Stimulated activated CD8-positive, alpha-beta memory T cell treated with anti-CD3 and anti-CD28 coated beads, Interleukin-12 subunit alpha, Interleukin-12 subunit beta, amount 100 ng/mL, for 24 hours (primary cell): ENCODE data around the gene GLIS1.

ENCODE experiments used
- DNase-seq: peaks from one replicate; pipeline ENCODE4 v3.0.0-alpha.2; 2020; ENCODE audit errors: extremely low read depth

Gene GLIS1

DNA sequence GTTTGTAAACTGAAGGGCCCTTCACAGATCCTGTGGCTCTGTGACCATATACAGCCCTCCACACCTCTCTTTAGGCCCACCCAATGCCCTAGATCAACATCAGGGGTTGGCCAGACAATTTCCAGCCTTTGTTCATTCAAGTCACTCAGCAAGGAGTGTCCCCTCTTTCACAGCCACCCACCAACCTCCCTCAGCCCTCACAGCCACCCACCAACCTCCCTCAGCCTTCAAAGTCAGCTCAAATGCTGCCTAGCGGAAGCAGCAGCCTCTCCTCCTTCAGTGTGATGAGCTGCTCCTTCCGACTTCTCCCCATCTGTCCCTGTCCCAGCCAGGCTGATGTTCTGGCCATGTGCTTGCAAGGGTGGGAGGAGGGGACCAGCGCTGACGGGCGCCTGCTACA is 208.4 kb downstream of the GLIS1 start:
- no peak for DNase-seq

DNA sequence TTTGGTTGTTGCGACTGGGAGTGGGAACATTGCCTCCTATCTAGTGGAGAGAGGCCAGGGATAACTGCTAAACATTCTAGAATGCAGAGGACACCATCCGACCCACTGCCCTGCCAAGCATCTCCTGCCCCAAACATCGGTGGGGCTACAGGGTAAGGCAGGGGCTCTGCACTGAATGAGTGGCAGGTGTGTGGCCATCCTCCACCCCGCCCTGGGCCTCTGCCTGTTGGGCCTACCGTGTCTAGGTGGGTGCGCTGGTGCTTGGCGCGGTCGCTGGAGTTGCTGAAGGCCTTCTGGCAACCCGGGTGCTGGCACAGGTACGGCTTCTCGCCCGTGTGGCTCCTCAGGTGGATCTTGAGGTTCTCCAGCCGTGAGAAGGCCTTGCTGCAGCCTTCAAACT is 209.4 kb downstream of the GLIS1 start:
- DNase-seq, result no peak

GRCh38 chr1:53527368-53527767 is 211.6 kb downstream of the GLIS1 start:
- DNase-seq, result no peak

- no peak for DNase-seq
These were observed 212.4 kb downstream of the GLIS1 start for GRCh38 chr1:53526451-53527101.

- DNase-seq, result no peak
These were observed 213.4 kb downstream of the GLIS1 start for GRCh38 chr1:53525595-53525994.

DNA sequence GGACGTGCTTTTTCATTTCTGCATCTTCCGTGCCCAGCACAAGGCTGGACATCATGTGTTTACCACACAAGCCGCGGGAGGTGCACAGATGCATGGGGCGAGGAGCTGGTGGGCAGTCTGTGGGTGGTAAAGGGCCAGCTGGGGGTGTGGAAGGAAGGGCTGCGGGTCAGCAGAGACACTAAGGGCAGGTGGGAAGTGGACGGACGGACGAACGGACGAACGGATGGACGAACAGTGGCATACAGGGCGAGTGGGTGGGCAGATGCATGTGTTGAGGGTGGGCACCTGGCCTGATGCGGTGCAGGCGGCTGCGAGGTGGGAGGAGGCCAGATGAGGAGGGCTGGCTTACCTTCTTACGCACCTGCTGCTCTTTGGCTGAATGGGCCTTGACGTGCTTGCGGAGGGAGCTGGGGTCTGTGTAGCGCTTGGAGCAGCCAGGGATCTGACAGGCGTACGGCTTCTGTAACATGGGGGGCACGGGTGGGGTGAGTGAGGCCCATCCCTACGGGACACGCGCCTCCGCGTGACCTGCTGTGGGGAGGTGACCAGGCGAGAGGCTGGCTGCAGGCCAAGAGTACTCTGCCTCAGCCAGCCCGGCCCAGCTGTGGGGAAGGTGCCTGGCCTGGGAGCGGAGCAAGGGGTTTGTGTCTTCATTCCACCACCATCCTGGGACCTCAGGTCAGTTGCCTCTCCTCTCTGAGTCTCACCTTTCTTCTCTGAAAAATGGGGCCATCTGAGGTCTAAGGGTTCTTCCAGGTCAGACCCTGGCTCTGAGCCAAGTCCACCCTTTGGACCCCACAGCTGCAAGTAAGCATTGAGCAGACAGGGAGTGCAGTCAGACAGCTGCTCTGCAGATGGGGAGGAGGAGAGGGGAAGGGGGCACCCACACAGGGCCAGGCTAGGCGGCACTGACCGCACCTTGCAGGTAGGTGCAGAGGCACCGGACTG is 214.3 kb downstream of the GLIS1 start:
- DNase-seq, result no peak

DNA sequence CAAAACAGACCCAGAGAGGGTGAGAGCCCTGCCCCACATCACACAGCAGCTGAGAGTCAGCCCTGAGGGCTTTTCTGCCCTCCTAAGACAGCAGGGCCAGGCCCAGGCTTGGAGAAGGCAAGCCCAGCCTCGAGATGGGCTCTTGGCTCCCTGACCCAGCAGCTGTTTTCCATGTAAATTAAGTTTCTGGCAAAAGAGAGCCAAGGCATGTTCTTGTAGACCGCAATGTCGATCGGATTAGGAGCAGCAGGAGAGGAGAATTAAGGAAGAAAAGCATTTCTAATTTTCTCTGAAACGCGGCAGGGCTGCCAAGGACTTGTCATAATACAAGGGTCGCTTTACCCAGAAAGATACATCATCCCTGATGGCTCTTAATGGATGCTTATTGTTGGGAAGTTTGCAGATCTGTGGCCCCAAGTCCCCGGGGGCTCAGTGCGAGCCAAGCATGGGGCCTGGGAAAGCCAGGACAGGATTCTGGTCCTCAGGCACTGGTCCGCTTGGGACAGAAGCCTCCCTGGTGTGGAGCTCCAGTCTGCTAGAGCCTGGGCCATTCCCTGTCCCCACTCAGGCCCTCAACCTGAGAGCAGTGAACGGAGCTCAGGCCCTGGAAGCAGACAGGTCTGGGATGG is 216.9 kb downstream of the GLIS1 start:
- DNase-seq, result no peak

DNA sequence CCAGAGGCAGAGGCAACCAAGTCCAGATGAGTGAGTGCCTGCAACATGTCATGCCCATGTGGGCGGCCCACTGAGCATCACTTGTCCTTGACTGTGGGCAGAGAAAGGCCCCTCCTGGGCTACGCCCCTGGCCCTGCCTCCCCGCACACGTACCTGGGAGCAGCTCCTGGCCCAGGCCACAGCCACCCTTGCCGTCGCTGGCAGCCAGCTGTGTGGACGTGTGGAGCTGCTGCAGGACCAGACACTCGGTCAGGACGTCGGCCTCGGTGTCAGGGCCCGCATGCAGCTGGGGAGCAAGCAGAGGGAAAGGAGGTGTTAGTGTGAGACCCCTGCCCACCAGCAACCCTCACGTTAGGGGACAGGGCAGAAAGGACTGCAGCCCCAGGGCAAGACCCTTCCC is 218.5 kb downstream of the GLIS1 start:
- no peak for DNase-seq

DNA sequence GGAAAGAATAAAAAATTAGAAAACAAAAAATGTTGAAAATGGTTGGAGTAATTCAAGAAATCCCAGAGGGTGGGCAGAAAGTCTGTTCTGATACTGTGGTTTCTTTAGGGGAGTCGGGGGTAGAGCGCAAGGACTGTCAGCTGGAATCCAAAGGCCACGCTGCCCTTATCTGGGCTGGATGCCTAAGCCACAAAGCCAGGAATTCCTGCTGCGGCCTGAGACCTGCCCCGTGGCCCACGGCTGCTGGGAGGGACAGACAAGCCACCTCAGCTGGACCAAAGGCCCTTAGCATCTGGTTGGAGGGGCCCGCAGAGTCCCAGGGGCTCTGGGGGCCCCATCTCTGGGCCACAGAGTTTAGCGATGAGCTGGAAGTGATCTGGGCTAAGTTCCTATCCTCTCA is 219.5 kb downstream of the GLIS1 start:
- DNase-seq, result no peak

DNA sequence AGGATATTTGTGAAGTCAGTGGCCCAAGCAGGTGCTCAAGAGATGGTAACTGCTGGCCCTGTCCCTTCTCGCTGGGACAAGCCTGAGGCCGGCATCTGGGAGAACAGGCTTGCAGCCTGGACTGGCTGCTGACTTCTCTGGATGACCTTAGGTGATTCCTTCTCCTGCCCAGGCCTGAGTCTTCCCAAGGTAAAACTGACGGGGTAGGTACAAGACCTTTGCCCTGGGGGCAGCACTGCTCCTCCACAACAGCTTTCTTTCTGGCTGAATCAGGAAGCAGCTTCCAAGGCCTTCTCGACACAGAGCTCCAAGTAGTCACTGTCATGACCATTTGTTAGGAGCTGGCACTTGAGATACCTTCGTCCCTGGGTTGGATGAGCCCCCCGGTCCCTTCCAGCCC is 220.2 kb downstream of the GLIS1 start:
- no peak for DNase-seq

DNA sequence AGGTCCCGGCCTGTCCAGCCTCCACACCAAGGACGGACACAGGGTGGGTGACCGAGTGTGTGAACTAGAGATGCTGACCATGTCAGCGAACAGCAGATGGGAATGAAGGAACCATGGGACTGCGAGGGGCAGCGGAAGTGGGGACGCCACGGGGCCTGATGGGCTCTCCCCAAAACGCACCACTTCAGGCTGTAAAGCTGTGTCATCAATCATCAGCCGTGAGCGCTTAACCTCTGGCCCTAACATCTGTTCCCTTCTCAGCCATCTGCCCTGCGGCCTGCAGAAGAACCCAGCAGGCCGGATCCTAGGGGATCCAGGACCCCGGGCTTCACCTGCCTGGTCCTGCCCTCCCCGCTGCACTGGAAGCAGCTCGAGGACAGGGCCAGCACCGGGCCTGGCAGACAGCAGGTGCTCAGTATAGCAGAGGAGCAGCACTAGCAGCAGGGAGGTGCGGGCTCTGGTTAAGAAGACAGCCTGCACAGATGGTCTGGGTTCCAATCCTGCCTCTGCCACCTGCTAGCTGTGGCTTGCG is 221.1 kb downstream of the GLIS1 start:
- no peak for DNase-seq

DNA sequence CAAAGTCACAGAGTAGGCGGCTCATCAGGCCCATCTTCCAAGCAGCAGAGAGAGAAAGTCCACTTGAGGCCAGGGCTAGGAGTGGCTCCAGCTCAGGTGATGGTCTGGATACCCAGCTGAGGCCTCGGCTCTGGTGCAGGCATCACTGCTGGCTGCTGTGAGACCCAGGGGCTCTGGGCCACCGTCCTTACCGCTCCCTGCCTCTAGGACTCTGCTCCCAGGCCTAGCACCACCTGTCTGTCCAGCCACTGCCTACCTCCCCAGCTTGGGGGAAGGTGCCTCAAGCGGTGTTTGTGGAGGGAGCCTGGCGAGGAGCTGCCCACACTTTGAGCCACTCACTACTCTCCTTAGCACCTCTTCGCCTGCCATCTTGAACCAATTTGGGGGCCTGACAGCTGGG is 221.9 kb downstream of the GLIS1 start:
- no peak for DNase-seq

- no peak for DNase-seq
These were observed 222.8 kb downstream of the GLIS1 start for GRCh38 chr1:53516181-53516580.

DNA sequence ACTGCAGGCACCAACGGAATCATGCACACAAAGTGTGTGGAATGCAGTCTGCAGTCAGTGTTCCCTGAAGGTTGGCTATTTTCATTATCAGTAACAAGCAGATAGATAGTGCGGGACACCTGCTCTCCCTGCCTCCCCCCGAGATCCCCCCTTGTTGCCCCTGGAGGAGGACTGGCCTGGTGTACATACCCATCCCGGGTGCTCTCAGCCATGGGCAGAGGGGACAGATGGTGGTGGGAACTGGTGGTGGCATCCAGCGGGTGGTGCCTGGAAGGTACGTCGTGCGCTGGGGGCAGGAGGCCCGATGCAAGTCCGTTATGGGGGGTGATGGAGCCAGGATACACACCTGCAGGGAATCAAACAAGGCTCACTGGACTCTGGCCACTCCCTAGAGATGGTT is 224.5 kb downstream of the GLIS1 start:
- no peak for DNase-seq

GRCh38 chr1:53513846-53514245 is 225.1 kb downstream of the GLIS1 start:
- no peak for DNase-seq

GRCh38 chr1:53512807-53513755 is 225.9 kb downstream of the GLIS1 start:
- no peak for DNase-seq

- no peak for DNase-seq
These were observed 226.8 kb downstream of the GLIS1 start for GRCh38 chr1:53511933-53512806.

GRCh38 chr1:53511323-53511932 is 227.5 kb downstream of the GLIS1 start:
- DNase-seq, result no peak

DNA sequence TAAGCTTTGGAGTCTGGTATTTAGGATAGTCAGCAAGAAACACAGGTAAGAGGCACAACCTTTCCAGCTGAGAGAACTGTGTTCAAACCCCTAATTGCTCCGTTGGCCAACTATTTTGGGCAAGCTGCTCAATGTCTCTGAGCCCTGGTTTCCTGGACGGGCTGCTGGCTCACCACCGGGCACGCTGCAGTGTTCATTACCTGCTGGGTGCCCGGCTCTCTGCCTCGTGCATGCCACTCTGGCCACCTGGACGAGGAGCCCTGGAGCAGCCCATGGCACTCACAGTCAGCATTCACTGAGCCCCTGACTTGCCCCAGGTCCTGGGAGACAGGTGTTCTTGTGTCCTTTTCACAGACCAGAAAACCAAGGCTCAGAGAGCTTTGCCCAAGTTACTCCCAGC is 228.7 kb downstream of the GLIS1 start:
- DNase-seq, result no peak

DNA sequence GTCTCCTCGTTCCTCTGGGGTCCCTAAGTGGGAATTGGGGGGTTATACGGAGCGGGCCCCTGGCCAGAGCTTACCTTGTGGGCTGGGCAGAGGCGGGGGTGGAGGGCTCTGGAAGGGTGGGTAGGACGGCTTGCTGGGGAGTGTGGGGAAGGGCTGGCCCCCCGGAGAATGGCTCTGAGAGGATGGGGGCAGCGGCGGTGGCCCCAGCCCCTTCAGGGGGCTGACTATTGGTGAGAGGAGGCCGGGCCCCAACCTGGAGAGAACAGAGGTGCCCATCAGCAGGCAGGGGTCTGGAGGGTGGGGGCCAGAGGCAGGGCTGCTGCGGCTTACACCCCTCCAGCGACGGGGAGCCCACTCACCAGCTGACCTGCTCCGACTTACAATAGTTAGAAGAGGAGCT is 229.2 kb downstream of the GLIS1 start:
- DNase-seq, result no peak
